NAMALWA (cell line): Measurements from ENCODE around the gene CCDC71L.
"Not testable (repeated sequence)": the region's sequence is repeated elsewhere in the genome, so short reads cannot be mapped to it uniquely, and the experiment has no call there.

Source experiments
- DNase-seq: peaks from one replicate; pipeline ENCODE4 v3.0.0-alpha.2; 2015; ENCODE audit warnings: low spot score

CCDC71L gene

DNA sequence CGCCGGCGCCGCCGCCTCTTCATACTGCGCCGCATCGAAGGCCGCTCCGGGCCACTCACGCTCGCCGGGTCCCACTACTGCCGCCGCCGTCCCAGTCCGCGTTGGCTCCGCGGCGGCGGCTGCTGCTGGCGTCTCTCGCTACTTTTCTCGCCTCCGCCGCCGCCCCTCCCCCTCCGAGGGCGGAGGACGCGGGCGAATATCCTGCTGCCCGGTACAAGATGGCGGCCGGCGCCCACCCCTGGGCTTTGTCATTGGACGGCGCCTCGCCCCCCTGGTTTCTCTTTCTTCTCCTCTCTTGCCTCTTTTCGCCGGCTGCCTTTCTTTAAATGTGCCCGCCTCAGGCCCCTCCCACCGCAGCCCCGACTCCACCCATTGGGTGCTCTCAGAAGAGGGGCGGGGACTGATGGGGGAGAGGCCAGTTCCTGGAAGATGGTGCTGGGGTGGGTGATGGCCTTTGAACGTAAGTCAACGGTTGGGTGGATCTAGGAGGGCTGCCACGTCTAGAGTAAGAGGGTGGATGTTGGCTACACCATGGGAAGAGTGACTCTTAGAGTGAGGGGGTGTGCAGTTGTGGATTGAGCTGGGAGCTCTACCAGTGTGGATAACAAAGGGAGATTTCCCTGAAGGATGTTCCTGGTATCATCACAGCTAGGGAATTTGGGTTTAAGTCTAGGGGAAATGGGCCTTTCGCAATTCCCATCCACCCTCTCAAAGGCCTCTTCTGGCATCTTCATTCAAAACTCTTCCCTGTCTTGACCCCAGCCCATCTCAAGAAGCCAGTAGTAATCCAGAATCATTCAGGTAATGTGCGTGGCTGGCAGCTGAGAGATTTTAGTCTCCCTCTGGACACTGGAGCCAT, at the start of gene CCDC71L:
CCDC71L (minus strand) TSS at position 297 of the 859 bp plus-strand sequence; CDS start at position 35, 262 bp downstream.
- peak; percentile 99 for DNase-seq

DNA sequence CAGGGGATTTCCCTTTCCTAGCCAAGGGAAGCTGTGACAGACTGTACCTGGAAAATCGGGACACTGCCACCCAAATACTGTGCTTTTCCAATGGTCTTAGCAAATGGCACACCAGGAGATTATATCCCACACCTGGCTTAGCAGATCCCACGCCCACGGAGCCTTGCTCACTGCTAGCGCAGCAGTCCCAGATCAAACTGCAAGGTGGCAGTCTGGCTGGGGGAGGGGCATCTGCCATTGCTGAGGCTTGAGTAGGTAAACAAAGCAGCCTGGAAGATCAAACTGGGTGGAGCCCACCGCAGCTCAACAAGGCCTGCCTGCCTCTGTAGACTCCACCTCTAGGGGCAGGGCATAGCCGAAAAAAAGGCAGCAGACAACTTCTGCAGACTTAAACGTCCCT, 48.6 kb upstream of the CCDC71L start:
- DNase-seq: not testable (repeated sequence)

GRCh38 chr7:106704000-106704840, 43.3 kb upstream of the CCDC71L start:
- peak; percentile 30 for DNase-seq

DNA sequence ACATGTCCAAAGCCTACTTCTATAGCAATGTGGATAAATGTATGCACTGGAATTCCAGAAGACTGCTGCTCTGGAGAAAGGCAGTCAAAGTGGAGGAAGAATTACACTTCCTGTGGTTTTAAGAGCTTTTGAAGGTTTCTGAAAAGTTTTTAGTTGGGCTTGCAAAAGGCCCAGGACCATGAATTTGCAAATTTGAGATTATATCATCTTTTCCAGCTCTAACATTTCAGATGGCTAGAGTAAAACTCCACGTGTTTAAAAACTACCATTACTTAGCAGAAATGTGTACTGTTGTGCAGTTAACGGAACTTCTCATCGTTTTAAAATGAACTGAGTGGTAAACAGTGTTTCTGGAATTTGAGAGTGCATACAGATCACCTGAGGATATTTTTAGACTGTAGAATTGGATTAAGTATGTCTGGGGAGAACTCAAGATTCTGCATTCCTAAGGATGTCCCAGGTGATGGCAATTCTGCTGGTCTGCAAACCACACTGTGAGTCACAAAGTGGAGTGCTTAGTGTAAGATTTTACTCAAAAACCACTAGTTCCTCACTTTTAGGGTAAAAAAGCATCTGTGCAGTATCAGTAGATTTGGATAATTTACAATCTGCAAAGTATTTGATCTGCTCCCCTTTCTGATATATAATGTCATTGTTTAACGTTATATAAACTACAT, 32.9 kb upstream of the CCDC71L start:
- DNase-seq: no peak

DNA sequence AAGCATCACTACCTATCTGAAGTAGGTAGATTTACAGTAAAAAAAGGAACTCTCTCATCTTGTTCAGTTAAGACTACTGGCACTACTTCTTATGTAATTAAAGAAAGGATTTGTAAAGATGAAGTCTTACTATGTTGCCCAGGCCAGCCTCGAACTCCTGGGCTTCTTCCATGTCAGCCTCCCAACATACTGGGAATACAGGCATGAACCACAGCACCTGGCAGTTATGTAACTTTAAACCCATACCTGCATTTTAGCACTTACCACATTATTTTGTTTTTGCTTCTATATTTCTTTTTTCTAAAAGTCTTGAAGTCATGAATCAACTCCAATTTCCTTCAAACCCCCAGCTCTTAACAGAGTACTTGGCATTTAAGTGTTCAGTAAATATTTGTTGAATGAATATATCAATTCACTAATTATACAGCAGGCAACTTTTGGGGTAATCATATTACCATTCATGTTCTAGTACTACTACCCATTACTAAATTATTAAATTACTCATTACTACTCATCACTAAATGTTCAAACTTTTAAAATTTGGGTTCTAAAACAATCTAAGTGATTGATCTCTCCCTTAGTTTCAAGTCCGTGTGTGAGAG, 31.6 kb upstream of the CCDC71L start:
- DNase-seq: no peak

GRCh38 chr7:106688161-106688560, 27.2 kb upstream of the CCDC71L start:
- DNase-seq: not testable (repeated sequence)

DNA sequence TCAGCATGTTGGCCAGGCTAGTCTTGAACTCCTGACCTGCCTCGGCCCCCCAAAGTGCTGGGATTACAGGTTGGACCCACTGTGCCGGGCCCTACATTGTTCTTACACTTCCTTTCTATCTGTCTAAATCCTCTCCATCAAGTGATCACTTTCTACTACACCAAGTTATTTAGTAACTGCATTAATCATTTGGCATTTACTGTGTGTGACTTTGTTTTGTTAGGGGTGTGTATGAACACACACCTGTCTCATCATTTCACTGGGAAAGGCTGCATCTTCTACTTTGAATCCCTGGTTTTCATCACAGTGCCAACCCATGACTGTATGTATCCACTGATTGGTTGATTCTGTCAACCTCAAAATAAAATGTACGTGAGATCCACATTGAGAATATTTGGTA, 23.0 kb upstream of the CCDC71L start:
- DNase-seq: no peak

- no peak for DNase-seq
Observed at GRCh38 chr7:106681815-106682495, 21.0 kb upstream of the CCDC71L start.

GRCh38 chr7:106679153-106679931, 18.4 kb upstream of the CCDC71L start:
- peak; percentile 28 for DNase-seq

- DNase-seq: no peak
Observed at GRCh38 chr7:106678795-106679152, 17.8 kb upstream of the CCDC71L start.

- not testable (repeated sequence) for DNase-seq
Observed at GRCh38 chr7:106676506-106676905, 15.5 kb upstream of the CCDC71L start.

GRCh38 chr7:106673688-106674087, 12.7 kb upstream of the CCDC71L start:
- not testable (repeated sequence) for DNase-seq

DNA sequence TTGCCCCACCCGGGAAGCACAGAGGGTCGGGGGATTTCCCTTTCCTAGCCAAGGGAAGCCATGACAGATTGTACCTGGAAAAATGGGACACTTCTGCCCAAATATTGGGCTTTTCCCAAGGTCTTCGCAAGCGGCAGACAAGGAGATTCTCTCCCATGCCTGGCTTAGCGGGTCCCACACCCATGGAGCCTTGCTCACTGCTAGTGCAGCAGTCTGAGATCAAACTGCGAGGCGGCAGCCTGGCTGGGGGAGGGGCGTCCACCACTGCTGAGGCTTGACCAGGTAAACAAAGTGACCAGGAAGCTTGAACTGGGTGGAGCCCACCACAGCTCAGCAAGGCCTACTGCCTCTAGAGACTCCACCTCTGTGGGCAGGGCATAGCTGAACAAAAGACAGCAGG, 11.0 kb upstream of the CCDC71L start:
- DNase-seq: not testable (repeated sequence)

- DNase-seq: no peak
Observed at GRCh38 chr7:106671160-106671559, 10.2 kb upstream of the CCDC71L start.

GRCh38 chr7:106668861-106669524, 8.0 kb upstream of the CCDC71L start:
- no peak for DNase-seq

- no peak for DNase-seq
Observed at GRCh38 chr7:106666353-106666752, 5.4 kb upstream of the CCDC71L start.

- no peak for DNase-seq
Observed at GRCh38 chr7:106664343-106664742, 3.4 kb upstream of the CCDC71L start.

GRCh38 chr7:106659963-106660861, 746 bp downstream of the CCDC71L start:
- DNase-seq: peak; percentile 94
